SK-N-SH (cell line): ENCODE data around the gene IL1RL2.

ENCODE experiments used
- CHD2 ChIP-seq: fragments of 150-350 bp; IDR thresholded peaks from 2 replicates; pipeline ENCODE4 v1.6.1; 2018; ENCODE audit warnings: low read length; ENCODE audit not compliant: partially characterized antibody
- CTCF ChIP-seq: fragments of 200-600 bp; sonication (generic); IDR thresholded peaks from 2 replicates; pipeline ENCODE4 v1.6.1; 2017; ENCODE audit warnings: antibody characterized with exemption, mild to moderate bottlenecking, moderate library complexity
- GABPA ChIP-seq: IDR thresholded peaks from 2 replicates; pipeline ENCODE4 v1.4.0; 2012; ENCODE audit warnings: low read depth, mild to moderate bottlenecking
- MEF2A ChIP-seq: IDR thresholded peaks from 2 replicates; pipeline ENCODE4 v1.4.0; 2012; ENCODE audit warnings: low read depth, borderline replicate concordance
- RAD21 ChIP-seq: IDR thresholded peaks from 2 replicates; pipeline ENCODE4 v1.6.1; 2012; ENCODE audit warnings: mild to moderate bottlenecking, low read length
- RCOR1 ChIP-seq: fragments of 150-350 bp; IDR thresholded peaks from 2 replicates; pipeline ENCODE4 v1.6.1; 2017; ENCODE audit warnings: antibody characterized with exemption, low read length
- USF1 ChIP-seq: IDR thresholded peaks from 2 replicates; pipeline ENCODE4 v1.4.0; 2012; ENCODE audit warnings: low read depth, borderline replicate concordance

DNA sequence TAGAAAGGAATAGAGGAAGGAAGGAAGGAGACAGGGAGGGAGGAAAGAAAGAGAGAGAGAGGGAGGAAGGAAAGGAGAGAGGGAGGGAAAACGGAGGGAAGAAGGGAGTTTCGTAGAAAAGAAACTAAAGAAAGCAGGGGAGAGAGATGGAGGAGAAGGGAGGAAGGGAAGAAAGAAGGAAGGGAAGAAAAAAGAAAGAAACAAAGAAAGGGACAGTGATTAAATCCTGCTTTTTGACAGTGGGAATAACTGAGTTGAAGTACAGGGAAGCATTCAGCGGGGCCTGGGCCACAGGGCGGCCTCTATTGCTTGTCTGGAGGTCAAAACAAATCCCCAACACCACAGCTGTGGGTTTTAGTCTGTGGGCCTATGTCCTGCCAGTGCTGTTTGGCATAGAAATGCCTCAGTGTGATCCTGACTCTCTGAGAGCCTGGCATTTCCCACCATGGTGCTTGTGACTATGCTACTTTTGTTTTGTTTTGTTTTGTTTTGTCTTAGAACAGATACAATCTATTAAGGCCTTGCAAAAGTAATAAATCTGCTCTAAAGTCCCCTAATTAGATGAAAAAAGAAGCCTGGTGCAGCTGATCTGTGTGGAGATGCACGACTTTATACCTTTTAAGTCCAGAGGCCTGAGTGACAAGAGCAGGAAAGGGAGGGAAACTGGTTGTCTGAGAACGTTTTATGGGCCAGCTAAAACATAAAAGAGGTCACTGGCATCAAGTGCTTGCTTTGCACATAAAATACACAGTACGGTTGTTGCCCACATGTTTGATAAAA is 40.0 kb downstream of the IL1RL2 start:
- TF ChIP-seq RCOR1: no peak
- no peak for TF ChIP-seq RAD21
- TF ChIP-seq CTCF: no peak
- TF ChIP-seq CHD2: no peak
- TF ChIP-seq GABPA: no peak
- no peak for TF ChIP-seq MEF2A
- no peak for TF ChIP-seq USF1
